ENCODE results near the gene IL1A. TPM values are rescaled to one million over a fixed set of nuclear protein-coding genes. Genes with fewer than 3 reads are reported as not detected.

Gene IL1A
- total and polyA plus RNA-seq, 2 experiments from 2014 or later = not detected

GRCh38 chr2:112814278-112814677 lies 30.0 kb upstream of the IL1A start:
- peak in 1 of 2 donors; percentile 47 for DNase-seq (ENCODE audit: low read depth in 1 of 2, low spot score in 1 of 2)
- no peak for TF ChIP-seq CTCF (IDR thresholded peaks at IDR 0.05; ENCODE audit: low read depth, low read length)
- H3K36me3 ChIP-seq = no peaks in the 10 kb centered on the region
- H3K27ac ChIP-seq = no peak overlapping the region
- H3K4me3 ChIP-seq = no peak overlapping the region
- H3K4me1 ChIP-seq (ENCODE audit: low read depth) = no peaks in the 10 kb centered on the region
- no peaks in the 10 kb centered on the region for H3K27me3 ChIP-seq
- no peaks in the 10 kb centered on the region for H3K9me3 ChIP-seq (ENCODE audit: low read depth)

- H3K27me3 ChIP-seq = no peaks in the 10 kb centered on the region
- H3K4me1 ChIP-seq (ENCODE audit: low read depth) = no peaks in the 10 kb centered on the region
- H3K36me3 ChIP-seq = no peaks in the 10 kb centered on the region
- no peaks in the 10 kb centered on the region for H3K9me3 ChIP-seq (ENCODE audit: low read depth)
- H3K27ac ChIP-seq = no peak overlapping the region
- H3K4me3 ChIP-seq = no peak overlapping the region
- peak in 1 of 2 donors; percentile 92 for DNase-seq (ENCODE audit: low read depth in 1 of 2, low spot score in 1 of 2)
- no peak for TF ChIP-seq CTCF (IDR thresholded peaks at IDR 0.05; ENCODE audit: low read depth, low read length)
Observed at GRCh38 chr2:112813280-112813966, 29.1 kb upstream of the IL1A start.

- no peaks in the 10 kb centered on the region for H3K27me3 ChIP-seq
- no peak overlapping the region for H3K4me3 ChIP-seq
- TF ChIP-seq CTCF (IDR thresholded peaks at IDR 0.05; ENCODE audit: low read depth, low read length) = no peak
- no peaks in the 10 kb centered on the region for H3K4me1 ChIP-seq (ENCODE audit: low read depth)
- no peak overlapping the region for H3K27ac ChIP-seq
- no peaks in the 10 kb centered on the region for H3K36me3 ChIP-seq
- peak in 1 of 2 donors; percentile 58 for DNase-seq (ENCODE audit: low read depth in 1 of 2, low spot score in 1 of 2)
- no peaks in the 10 kb centered on the region for H3K9me3 ChIP-seq (ENCODE audit: low read depth)
Observed at GRCh38 chr2:112812318-112813267, 28.3 kb upstream of the IL1A start.

GRCh38 chr2:112811841-112812306 lies 27.6 kb upstream of the IL1A start:
- no peak overlapping the region for H3K4me3 ChIP-seq
- H3K27ac ChIP-seq = no peak overlapping the region
- H3K4me1 ChIP-seq (ENCODE audit: low read depth) = no peaks in the 10 kb centered on the region
- H3K9me3 ChIP-seq (ENCODE audit: low read depth) = no peaks in the 10 kb centered on the region
- H3K36me3 ChIP-seq = no peaks in the 10 kb centered on the region
- no peaks in the 10 kb centered on the region for H3K27me3 ChIP-seq
- DNase-seq (ENCODE audit: low read depth in 1 of 2, low spot score in 1 of 2) = peak in 1 of 2 donors; percentile 90
- no peak for TF ChIP-seq CTCF (IDR thresholded peaks at IDR 0.05; ENCODE audit: low read depth, low read length)

GRCh38 chr2:112811276-112811831 lies 27.1 kb upstream of the IL1A start:
- no peak overlapping the region for H3K4me3 ChIP-seq

More at GRCh38 chr2:112811276-112811831, 27.1 kb upstream of the IL1A start:
- Histone ChIP-seq H3K4me1 (ENCODE audit: low read depth) (no peaks in the 10 kb centered on the region), H3K36me3 (no peaks in the 10 kb centered on the region), H3K27me3 (no peaks in the 10 kb centered on the region), H3K27ac (no peak overlapping the region), H3K9me3 (ENCODE audit: low read depth) (no peaks in the 10 kb centered on the region)
- DNase-seq (ENCODE audit: low read depth in 1 of 2, low spot score in 1 of 2) = no peak
- no peak for TF ChIP-seq CTCF (IDR thresholded peaks at IDR 0.05; ENCODE audit: low read depth, low read length)

All from cardiac muscle cell (in vitro differentiated cells and primary cell).